GM19043 (cell line): ENCODE data around the gene SPATA31A7.
"Not testable (repeated sequence)": the region's sequence is repeated elsewhere in the genome, so short reads cannot be mapped to it uniquely, and the experiment has no call there.

Experiments
- ATAC-seq: cut with Tn5 transposase; IDR thresholded peaks from one replicate; pipeline ENCODE4 v1.9.1; 2021; ENCODE audit warnings: low read depth; ENCODE audit not compliant: unreplicated experiment

The SPATA31A7 gene

GRCh38 chr9:61189736-61190135 lies at the start of gene SPATA31A7:
TSS of gene SPATA31A7 (plus strand) at chr9:61190036. CDS start at chr9:61190065, 29 bp downstream.
- ATAC-seq: not testable (repeated sequence)

GRCh38 chr9:61226438-61226837 lies 36.6 kb downstream of the SPATA31A7 start:
- not testable (repeated sequence) for ATAC-seq
